ENCODE measurements around the gene ZKSCAN7.
A peak's percentile ranks its signal among the peaks of the same experiment; 100 is the strongest.
"Not testable (repeated sequence)": the region's sequence is repeated elsewhere in the genome, so short reads cannot be mapped to it uniquely, and the experiment has no call there.

ZKSCAN7 gene

DNA sequence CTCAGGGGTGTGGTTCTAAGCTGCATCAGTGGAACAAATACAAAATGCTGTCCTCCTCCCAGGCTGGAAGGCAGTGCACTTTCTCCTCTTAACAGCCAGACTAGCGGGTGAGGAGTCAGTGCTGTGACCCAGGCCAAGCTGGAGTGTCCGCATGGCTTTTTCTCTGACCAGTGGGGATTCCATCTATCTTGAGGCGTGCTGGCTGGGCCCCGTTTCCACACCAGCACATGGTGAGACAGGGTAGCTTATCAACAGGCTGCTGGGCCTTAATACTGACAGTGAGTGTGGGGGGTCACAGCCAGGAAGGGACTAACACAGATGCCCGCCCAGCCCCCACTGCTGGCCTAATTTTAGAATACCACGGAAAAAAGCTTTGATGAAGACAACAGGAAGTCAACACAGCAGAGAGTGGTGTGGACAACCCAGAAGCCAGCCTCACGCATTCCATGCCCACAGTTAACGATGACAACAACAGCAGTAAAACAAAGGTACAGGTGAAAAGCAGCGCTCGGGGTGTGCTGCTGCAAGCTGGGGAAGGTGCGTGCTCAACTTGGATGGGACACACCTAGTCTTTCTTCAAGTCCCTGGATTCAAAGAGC lies 22.5 kb downstream of the ZKSCAN7 start:
- not testable (repeated sequence) for DNase-seq

DNA sequence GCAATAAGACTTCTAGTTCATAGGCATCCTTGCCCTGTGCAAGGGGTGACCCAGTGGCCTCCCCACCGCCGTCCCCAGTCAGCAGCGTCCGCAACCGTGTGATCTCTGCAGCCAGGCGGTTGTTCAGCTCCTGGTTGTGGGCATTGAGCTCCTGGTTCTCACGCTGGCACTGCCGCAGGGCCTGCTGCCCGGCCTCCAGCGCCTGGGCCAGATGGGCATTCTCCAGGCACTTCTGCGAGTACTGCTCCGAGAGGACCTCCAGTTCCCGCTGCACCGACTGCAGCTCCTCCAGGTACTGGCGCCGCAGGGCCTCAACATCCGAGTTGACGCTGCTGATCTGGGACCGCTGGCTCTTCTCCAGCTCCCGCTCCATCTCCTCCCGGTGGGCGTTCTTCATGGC lies 23.3 kb downstream of the ZKSCAN7 start:
- DNase-seq = not testable (repeated sequence)

DNA sequence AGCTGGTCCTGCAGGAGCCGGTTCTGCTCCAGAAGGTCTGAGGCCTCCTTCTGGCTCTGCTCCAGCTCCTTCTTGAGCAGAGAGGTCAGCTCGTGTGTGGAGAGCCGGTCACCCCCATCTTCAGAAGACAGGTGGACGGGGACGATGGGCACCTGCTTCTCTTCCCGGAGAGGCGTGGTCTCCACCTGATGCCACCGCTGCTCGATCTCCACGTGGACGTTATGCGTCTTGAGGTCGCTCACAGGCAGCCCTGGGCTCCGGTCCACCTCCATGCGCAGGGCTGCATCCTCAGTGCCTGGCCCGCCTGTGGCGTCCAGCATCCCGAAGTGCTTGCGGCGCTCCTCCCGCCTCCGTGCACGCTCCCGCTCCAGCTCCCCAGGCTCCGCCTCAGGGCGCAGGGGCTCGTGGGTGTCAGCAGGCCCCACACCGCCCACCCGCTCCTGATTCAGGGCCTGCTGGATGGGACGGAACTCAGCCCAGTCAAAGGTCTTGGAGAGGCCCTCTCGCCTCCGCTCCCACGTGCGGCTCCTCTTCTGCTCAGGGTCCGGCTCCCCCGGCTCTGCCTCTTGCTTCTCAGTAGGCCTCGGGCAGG lies 24.0 kb downstream of the ZKSCAN7 start:
- not testable (repeated sequence) for DNase-seq

DNA sequence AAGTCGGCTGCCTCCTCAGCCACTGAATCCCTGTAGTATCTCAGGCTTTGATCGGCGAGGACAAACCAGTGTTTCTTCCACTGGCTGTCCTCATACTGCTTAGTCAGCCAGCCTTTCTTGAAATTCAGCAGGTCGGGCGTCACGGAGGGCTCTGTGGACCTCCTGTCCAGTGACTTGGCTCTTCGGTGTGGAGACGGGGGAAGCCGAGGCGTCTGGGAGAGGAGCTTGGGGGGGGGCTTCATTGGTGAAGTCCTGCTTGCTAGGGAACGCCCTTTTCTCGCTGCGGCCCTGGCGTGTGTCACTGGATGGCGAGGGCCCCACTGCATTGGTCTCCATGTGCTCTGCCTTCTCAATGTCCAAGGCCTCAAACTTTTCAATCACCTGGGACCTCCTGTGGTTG lies 24.8 kb downstream of the ZKSCAN7 start:
- DNase-seq = not testable (repeated sequence)

DNA sequence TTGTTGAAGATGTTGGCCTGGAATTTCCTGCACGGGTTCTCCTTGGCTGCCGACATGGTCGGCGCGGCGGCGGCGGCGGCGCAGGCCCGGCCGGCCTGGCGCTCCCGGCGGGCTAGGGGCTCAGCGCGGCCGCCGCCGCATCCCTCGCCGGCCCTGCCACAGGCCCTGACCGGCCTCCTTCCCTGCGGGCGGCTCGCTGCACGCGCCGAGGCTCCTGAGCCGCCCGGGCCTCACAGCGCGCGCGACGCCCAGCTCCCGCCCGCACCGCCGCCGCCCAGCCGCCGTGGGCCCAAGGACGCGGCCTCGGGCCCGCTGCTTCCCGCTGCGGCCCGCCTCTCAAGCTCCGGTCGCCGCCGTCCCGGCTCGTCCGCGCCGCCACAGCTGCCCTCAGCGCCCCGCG lies 26.0 kb downstream of the ZKSCAN7 start:
- DNase-seq = not testable (repeated sequence)

DNA sequence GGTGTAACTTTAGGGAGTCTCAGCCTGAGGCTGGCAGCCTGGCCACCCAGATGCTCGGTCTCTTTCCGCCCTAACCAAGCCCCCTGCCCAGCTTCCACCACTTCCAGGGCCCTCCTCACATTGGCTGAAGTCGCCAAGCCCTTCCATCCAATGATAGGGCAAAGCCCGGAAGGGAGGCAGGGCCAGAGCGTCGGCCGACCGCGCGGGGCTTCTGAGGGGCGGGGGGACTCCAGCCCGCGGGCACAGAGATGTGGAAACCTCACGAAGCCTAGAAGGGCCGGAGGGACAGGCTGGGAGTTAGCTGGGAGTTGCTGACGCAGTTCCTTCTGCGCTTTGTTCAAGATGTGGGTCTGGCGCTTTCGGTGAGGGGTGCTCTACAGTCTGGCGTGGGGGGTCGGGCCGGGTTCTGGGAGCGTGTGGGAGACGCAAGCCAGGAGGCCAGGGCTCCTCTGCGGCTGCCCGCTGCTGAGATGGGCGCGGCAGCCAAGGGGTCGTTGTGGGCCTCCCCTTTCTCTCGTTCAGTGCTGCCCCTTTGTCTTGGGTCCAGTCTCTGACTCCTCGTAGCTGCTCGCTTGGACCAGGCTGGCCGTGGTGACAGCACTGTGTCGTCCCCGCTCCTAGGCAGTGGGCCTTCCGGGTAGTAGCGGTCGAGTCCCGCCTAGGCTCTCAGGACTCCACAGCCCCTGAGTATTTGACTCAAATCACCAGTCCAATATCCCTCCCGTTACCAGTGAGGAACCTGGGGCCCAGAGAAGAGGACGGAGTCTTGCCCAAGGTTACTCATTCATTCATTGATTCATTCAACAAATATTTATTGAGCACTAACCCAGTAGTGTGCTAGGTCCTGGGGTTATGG lies 29.9 kb downstream of the ZKSCAN7 start, which contains the start of gene ZNF660:
ZNF660 (plus strand) TSS at position 319 of the 856 bp plus-strand sequence. CDS start 9,230 bp downstream, outside the sequence.
- DNase-seq = peak; percentile 45

DNA sequence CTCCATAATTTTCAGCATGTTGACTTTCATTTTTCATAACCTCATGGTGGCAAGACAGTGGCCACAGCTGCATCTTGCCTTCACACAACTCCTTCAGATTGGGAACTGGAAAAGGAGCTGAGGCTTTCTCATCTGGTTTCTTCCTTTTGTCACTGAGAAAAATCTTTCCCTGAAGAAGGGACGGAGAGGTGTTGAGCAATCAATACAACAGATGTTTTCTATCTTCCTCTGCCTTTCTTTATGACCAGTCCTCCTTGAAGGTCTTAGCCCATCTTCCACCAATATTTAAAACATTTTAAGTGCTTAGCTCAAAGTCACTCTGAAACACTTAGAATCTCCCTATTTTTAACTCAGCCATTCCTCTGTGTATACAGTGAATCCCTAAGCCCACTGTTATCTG lies 41.6 kb downstream of the ZKSCAN7 start:
- peak; percentile 25 for DNase-seq

DNA sequence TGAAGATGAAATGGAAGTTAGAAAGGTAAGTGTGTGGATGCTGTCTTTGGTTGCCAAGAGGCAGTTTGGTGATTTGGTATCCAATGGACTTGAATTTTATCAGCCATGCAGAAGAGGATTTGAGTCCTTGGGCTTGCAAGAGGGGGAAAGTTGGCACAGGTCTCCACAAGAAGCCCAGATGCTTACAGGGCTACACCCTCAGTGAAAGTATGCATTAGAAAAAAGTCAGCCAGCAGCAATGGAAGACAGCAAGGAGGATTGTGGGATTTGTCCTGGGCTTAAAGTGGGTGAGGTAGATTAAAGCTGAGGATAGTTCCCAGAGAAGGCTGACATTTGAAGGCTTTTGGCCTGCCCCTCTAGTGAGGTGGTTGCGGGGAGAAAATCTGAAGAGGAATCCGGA lies 46.8 kb downstream of the ZKSCAN7 start:
- no peak for DNase-seq

DNA sequence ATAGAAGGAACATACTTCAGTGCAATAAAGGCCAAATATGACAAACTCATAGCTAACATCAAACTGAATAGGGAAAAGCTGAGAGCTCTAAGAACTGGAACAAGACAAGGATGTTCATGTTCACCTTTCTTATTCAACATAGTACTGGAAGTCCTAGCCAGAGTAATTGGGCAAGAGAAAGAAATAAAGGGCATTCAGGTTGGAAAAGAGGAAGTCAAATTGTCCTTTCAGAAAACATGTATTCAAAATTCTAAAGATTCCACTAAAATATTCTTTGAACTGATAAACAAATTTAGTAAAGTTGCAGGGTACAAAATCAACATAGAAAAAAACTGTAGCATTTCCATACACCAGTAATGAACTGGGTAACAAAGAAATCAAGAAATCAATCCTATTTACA lies 57.7 kb downstream of the ZKSCAN7 start:
- no peak for DNase-seq

Measured in HCEC 1CT (cell line).